ENCODE measurements around the gene TCF7L2. TPM values are rescaled to one million over a fixed set of nuclear protein-coding genes. Genes with fewer than 3 reads are reported as not detected.

TCF7L2 gene
- total RNA-seq, 2 donors from 2014 or later: 9.1 to 25.7 TPM

DNA sequence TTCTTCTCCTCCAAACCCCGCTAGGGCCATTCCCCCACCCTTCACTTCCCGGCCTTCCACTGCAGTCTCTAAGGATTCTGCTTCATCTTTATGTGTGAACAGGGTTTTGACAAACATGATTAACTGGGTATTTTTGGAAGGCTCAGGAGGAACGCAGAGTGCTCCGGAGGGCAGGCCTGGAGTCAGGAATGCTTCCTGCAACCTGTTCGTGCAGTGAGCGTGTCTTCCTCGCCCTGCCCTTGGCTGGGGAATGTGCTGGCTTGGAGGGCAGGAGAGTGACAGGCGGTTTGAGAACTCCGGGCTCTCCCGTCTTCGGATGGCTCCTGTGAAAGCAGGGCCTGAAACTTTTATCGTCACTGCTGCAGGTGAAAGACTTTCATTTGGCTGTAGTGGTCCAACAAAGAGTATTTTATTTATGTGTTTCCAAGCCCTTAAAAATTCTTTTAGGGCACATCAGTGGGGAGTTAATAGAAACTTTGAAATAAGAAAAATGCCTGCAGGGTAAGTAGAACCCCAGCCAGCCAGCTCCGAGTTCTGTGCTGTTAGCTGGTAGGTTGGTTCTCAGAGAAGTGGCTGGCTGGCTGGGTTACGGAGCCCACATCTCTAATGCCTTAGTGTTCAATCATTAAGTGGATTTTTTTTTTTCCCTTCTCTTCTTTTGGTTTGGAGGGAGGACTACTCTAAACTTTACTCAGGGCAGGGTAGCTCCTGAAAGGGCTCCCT is 51.0 kb downstream of the TCF7L2 start:
- ATAC-seq: peak; percentile 80
- no peaks in the 10 kb centered on the region for H3K27me3 ChIP-seq
- peak overlapping the region; percentile 21 to 69 (median 42) for H3K27ac ChIP-seq
- 64 to 73% methylated on average over 14 of the region's 14 CpGs for WGBS, 2 donors
- DNase-seq: peak; percentile 19 to 59 (median 32)
- intact Hi-C loops (cut with DNase I): no loop called here
- H3K36me3 ChIP-seq (replicated peaks in 1 of 2; ENCODE audit: insufficient read depth in 1 of 2, low read depth in 2 of 2): no peaks in the 10 kb centered on the region
- H3K4me3 ChIP-seq: no peak overlapping the region
- H3K9me3 ChIP-seq: no peaks in the 10 kb centered on the region
- TF ChIP-seq, protein P1, sequence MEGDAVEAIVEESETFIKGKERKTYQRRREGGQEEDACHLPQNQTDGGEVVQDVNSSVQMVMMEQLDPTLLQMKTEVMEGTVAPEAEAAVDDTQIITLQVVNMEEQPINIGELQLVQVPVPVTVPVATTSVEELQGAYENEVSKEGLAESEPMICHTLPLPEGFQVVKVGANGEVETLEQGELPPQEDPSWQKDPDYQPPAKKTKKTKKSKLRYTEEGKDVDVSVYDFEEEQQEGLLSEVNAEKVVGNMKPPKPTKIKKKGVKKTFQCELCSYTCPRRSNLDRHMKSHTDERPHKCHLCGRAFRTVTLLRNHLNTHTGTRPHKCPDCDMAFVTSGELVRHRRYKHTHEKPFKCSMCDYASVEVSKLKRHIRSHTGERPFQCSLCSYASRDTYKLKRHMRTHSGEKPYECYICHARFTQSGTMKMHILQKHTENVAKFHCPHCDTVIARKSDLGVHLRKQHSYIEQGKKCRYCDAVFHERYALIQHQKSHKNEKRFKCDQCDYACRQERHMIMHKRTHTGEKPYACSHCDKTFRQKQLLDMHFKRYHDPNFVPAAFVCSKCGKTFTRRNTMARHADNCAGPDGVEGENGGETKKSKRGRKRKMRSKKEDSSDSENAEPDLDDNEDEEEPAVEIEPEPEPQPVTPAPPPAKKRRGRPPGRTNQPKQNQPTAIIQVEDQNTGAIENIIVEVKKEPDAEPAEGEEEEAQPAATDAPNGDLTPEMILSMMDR (IDR thresholded peaks at IDR 0.05): peak in 5 of 7 experiments; percentile 4 to 54 (median 44)
- TF ChIP-seq POLR2A (IDR thresholded peaks at IDR 0.05): no peak
- H3K4me1 ChIP-seq: peaks cover 27% of the 10 kb centered on the region

DNA sequence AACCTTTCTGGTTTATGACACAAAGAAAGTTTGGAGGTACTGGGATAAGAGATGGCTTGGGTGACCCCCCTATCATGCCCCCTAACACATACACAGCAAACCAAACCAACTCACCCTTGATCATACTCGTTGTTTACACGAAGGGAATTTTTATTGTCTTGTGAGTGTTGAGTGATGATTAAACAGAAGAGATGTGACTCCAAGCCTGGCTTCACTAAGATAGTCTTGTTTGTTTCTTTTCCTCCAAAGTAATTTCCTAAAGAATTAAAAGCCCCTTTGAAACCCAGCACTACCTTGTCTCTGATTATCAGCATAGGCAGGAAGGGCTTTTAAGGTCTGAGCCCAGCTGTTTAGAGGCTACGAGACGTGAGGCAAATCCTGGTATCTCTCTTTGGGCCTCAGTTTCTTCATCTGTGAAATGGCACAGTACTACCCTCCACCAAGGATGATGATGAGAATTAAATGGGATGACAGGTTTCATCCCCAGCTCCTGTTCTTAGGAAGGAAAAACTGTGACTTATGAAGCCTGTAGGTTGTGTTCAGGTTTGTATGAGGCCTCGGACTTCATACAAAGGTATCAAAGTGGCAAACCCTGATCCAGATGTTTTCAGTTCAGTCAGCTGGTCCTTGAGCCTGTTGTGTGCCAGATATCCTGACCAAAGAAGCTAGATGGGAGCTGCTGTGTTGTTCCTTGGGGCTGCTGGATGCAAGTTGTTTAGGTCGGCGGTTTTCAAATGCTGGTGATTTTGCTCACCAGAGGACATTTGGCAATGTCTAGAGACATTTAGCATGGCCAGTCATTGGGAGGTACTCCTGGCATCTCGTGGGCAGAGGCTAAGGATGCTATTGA is 51.8 kb downstream of the TCF7L2 start:
- no peak for TF ChIP-seq POLR2A (IDR thresholded peaks at IDR 0.05)
- TF ChIP-seq, protein P1 (IDR thresholded peaks at IDR 0.05): no peak
- H3K4me1 ChIP-seq: peaks cover 30% of the 10 kb centered on the region
- H3K4me3 ChIP-seq: no peak overlapping the region
- H3K9me3 ChIP-seq: no peaks in the 10 kb centered on the region
- H3K36me3 ChIP-seq (replicated peaks in 1 of 2; ENCODE audit: insufficient read depth in 1 of 2, low read depth in 2 of 2): no peaks in the 10 kb centered on the region
- intact Hi-C loops (cut with DNase I): no loop called here
- ATAC-seq (no peak), DNase-seq (no peak)
- H3K27ac ChIP-seq: peak overlapping the region in 3 of 4 donors; percentile 21 to 69 (median 61)
- 80 to 86% methylated on average over 8 of the region's 8 CpGs for WGBS, 2 donors
- H3K27me3 ChIP-seq: no peaks in the 10 kb centered on the region

DNA sequence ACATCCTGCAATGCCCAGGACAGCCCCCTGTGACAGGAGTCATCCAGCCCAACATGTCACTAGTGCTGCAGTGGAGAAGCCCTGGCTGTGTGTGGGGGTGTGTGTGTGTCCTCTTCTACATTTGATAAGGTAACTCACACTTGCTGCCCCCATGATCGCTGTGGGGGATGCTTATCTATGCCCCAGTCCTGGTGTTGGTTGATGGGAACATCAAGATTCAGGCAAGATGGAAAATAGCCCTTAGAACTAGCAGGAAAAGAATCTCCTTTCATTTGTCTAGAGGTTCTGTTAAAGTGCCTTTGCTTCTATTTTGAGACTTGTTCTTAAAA is 52.4 kb downstream of the TCF7L2 start:
- intact Hi-C loops (cut with DNase I): no loop called here
- no peak overlapping the region for H3K4me3 ChIP-seq
- H3K36me3 ChIP-seq (replicated peaks in 1 of 2; ENCODE audit: insufficient read depth in 1 of 2, low read depth in 2 of 2): no peaks in the 10 kb centered on the region
- no peak overlapping the region for H3K27ac ChIP-seq
- no peaks in the 10 kb centered on the region for H3K27me3 ChIP-seq
- DNase-seq (no peak), ATAC-seq (no peak)
- H3K9me3 ChIP-seq: no peaks in the 10 kb centered on the region
- WGBS, 2 donors: 55 to 59% methylated on average over 1 of the region's 1 CpG
- no peak for TF ChIP-seq POLR2A (IDR thresholded peaks at IDR 0.05)
- TF ChIP-seq, protein P1 (IDR thresholded peaks at IDR 0.05): no peak
- peaks cover 31% of the 10 kb centered on the region for H3K4me1 ChIP-seq

DNA sequence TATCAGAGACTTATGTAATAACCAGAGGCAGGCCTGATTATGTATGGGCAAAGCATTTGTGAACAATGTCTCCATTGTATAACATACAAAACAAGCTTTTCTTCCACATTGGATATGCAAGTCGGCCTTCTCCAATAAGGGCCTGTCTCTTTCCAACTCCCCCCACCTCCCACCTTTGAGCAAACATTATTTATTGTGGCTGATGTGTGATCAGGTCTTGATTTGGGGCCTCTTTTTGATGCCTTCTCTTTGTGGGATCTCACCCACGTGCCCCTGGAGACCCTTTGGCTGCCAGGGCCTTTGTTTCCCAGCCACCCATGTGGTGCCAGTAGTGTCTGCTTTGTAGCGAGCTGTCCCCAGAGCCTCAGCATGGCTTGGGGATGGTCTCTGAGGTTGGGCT is 53.0 kb downstream of the TCF7L2 start:
- Histone ChIP-seq H3K9me3 (no peaks in the 10 kb centered on the region), H3K27ac (peak overlapping the region in 1 of 4 donors; percentile 41), H3K27me3 (no peaks in the 10 kb centered on the region), H3K36me3 (replicated peaks in 1 of 2; ENCODE audit: insufficient read depth in 1 of 2, low read depth in 2 of 2) (no peaks in the 10 kb centered on the region), H3K4me1 (peaks cover 31% of the 10 kb centered on the region), H3K4me3 (no peak overlapping the region)
- no peak for DNase-seq
- intact Hi-C loops (cut with DNase I): no loop called here
- TF ChIP-seq, protein P1 (IDR thresholded peaks at IDR 0.05): no peak
- TF ChIP-seq POLR2A (IDR thresholded peaks at IDR 0.05): no peak
- 73 to 88% methylated on average over 3 of the region's 3 CpGs for WGBS, 2 donors
- ATAC-seq: no peak

Data from body of pancreas (tissue), 4 donors.